Measurements from ENCODE around the gene BTBD2. TPM values are rescaled to one million over a fixed set of nuclear protein-coding genes. Genes with fewer than 3 reads are reported as not detected.

The BTBD2 gene
- total and polyA plus RNA-seq, 10 of the 15 experiments (the other 5 are each of a cell fraction or from before 2014, with no cell fraction given) = 0.13 to 66.2 (median 10.4) TPM

DNA sequence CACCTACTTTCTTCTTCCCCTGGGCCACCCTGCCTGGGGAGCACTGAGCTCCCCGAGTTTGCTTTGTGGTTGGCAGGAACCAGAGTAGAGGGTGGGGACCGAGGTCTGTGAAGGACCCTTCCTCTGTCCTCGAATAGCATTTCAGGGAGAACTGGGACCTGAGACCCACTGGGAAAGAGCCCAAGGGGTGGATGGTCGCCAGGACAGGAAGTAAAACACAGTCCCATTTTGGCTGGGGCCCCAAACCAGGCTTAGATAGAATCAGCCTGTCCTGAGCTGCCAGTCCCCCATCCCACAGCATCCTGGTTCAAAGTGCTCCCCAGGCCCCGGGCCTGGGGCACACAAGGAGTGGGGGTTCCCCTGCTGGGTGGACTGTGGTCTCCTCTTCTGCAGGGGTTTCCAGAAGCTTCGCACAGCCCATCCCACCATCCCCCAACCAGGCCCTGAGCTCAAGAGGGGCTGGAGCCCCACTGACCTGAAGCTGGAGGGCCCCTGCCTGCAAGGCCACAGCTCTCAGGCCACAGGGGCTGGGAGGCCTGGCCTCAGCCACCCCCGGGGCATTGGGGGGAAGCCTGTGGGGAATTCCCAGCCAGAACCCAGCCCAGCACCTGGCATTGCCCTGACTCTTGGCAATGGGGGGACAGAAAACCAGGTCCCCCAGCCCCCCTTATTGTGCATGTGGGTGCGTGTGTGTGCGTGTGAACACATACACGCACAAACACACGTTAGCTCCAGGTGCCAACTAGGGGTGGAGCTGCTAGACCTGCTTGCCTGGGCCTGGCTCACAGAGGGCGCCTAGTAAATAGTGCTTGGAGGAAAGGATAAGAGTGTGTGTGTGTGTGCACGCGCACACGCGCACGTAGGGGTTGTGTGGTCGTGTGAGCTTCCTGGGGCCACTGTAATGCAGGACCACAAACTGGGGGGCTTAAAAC is 36.5 kb upstream of the BTBD2 start:
- SMC1A ChIA-PET (ENCODE audit: uncharacterized antibody, unreplicated experiment) = interaction anchor here (0.9 to 2.5 kb wide), 12 partner anchors 9 to 148 kb away, joined by 3 to 15 read pairs (median 4); no protein-coding TSS in a partner anchor
- intact Hi-C loops (cut with micrococcal nuclease; ENCODE audit: unreplicated experiment) (loop anchor here (2.0 to 5.0 kb wide), 2 partner anchors 39 to 155 kb away; no protein-coding TSS in a partner anchor), in situ Hi-C loops (cut with MboI) (no loop called here)
- RAD21 ChIA-PET (ENCODE audit: unreplicated experiment) = interaction anchor here (0.9 to 2.7 kb wide), 16 partner anchors 8 to 195 kb away, joined by 3 to 17 read pairs (median 4); partner anchors contain the start of gene IZUMO4
- POLR2A ChIA-PET = interaction anchor here (0.5 to 6.0 kb wide), 23 partner anchors 8 to 1936 kb away, joined by 3 to 110 read pairs (median 4); partner anchors contain the start of genes AP3D1 and MOB3A
- Histone ChIP-seq H3K4me3 (peak overlapping the region; percentile 37; the same call in 1 of the 2 replicates), H3K27ac (ENCODE audit: control insufficient read depth, insufficient read depth) (peak overlapping the region; percentile 86), H3K27me3 (replicated peaks in 1 of 2; ENCODE audit: control insufficient read depth in 2 of 2, insufficient read depth in 2 of 2, low read length in 1 of 2) (no peaks in the 10 kb centered on the region), H4K20me1 (ENCODE audit: control insufficient read depth, insufficient read depth) (peaks cover 14% of the 10 kb centered on the region), H2AFZ (ENCODE audit: control insufficient read depth, low read depth, low read length) (peak overlapping the region; percentile 46), H3K4me1 (ENCODE audit: control insufficient read depth, insufficient read depth, low read length) (peaks cover 55% of the 10 kb centered on the region), H3K9ac (ENCODE audit: control insufficient read depth, insufficient read depth, low read length) (peak overlapping the region; percentile 62), H3K36me3 (ENCODE audit: control insufficient read depth in 2 of 2, insufficient read depth in 2 of 2, low read length in 1 of 2) (peaks cover 0 to 2% of the 10 kb centered on the region in 2 experiments; a peak in 2 of 4 replicates), H3K9me3 (replicated peaks; ENCODE audit: control insufficient read depth, insufficient read depth, low read length) (no peaks in the 10 kb centered on the region), H3K4me2 (ENCODE audit: control insufficient read depth, insufficient read depth) (peak overlapping the region; percentile 58), H3K79me2 (ENCODE audit: control insufficient read depth, insufficient read depth, low read length) (peaks cover 50% of the 10 kb centered on the region)
- ATAC-seq = peak; percentile 33
- no TSS peak for BruUV-seq (replicated peaks)
- CTCF ChIA-PET = interaction anchor here (0.9 to 3.0 kb wide), 13 partner anchors 8 to 124 kb away, joined by 3 to 27 read pairs (median 4); no protein-coding TSS in a partner anchor
- peak; percentile 57 for FAIRE-seq
- DNase-seq (ENCODE audit: low read depth, low spot score) = peak; percentile 72
- 8% methylated on average over 18 of the region's 18 CpGs for WGBS (ENCODE audit: insufficient coverage, insufficient replicate concordance, low lambda C conversion rate, missing lambda C conversion rate)
- 0 out of 2 replicates have a peak, but pooled peaks have one; percentile 20 for TF ChIP-seq STAT1 (conservative IDR thresholded peaks at IDR 0.05)
- no peak; the same call in none of the 2 replicates for TF ChIP-seq CHD4 (IDR thresholded peaks at IDR 0.05)
- TF ChIP-seq, protein P1, sequence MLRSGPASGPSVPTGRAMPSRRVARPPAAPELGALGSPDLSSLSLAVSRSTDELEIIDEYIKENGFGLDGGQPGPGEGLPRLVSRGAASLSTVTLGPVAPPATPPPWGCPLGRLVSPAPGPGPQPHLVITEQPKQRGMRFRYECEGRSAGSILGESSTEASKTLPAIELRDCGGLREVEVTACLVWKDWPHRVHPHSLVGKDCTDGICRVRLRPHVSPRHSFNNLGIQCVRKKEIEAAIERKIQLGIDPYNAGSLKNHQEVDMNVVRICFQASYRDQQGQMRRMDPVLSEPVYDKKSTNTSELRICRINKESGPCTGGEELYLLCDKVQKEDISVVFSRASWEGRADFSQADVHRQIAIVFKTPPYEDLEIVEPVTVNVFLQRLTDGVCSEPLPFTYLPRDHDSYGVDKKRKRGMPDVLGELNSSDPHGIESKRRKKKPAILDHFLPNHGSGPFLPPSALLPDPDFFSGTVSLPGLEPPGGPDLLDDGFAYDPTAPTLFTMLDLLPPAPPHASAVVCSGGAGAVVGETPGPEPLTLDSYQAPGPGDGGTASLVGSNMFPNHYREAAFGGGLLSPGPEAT (IDR thresholded peaks at IDR 0.05; ENCODE audit: low read depth) = peak; percentile 84
- peak; percentile 59; the same call in 1 of the 2 replicates for TF ChIP-seq EED (IDR thresholded peaks at IDR 0.05; ENCODE audit: low read depth)
- no peak for TF ChIP-seq RFX5 (IDR thresholded peaks at IDR 0.05; ENCODE audit: low read depth, low read length)
- TF ChIP-seq, protein P2, sequence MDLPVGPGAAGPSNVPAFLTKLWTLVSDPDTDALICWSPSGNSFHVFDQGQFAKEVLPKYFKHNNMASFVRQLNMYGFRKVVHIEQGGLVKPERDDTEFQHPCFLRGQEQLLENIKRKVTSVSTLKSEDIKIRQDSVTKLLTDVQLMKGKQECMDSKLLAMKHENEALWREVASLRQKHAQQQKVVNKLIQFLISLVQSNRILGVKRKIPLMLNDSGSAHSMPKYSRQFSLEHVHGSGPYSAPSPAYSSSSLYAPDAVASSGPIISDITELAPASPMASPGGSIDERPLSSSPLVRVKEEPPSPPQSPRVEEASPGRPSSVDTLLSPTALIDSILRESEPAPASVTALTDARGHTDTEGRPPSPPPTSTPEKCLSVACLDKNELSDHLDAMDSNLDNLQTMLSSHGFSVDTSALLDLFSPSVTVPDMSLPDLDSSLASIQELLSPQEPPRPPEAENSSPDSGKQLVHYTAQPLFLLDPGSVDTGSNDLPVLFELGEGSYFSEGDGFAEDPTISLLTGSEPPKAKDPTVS (IDR thresholded peaks at IDR 0.05; ENCODE audit: low read depth, low read length) = no peak
- TF ChIP-seq HDGF (IDR thresholded peaks at IDR 0.05) = peak; percentile 78
- peak; percentile 88 for TF ChIP-seq NR2F1 (conservative IDR thresholded peaks at IDR 0.05)
- TF ChIP-seq TCF3 (IDR thresholded peaks at IDR 0.05; ENCODE audit: borderline replicate concordance, insufficient read depth, low read depth, low read length) = peak; percentile 76; the same call in 1 of the 2 replicates
- TF ChIP-seq CBX5 (IDR thresholded peaks at IDR 0.05; ENCODE audit: low read depth) = no peak
- TF ChIP-seq, protein P3, sequence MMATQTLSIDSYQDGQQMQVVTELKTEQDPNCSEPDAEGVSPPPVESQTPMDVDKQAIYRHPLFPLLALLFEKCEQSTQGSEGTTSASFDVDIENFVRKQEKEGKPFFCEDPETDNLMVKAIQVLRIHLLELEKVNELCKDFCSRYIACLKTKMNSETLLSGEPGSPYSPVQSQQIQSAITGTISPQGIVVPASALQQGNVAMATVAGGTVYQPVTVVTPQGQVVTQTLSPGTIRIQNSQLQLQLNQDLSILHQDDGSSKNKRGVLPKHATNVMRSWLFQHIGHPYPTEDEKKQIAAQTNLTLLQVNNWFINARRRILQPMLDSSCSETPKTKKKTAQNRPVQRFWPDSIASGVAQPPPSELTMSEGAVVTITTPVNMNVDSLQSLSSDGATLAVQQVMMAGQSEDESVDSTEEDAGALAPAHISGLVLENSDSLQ (IDR thresholded peaks at IDR 0.05) = 0 out of 2 replicates have a peak, but pooled peaks have one; percentile 1
- TF ChIP-seq RUNX3 (IDR thresholded peaks at IDR 0.05; ENCODE audit: low read length) = peak; percentile 59
- TF ChIP-seq POLR2A (IDR thresholded peaks at IDR 0.05; ENCODE audit: low read depth, low read length) = peak; percentile 33; the same call in 1 of the 2 replicates
- TF ChIP-seq ZNF207 (IDR thresholded peaks at IDR 0.05; ENCODE audit: borderline replicate concordance) = 0 out of 2 replicates have a peak, but pooled peaks have one; percentile 57
- TF ChIP-seq JUNB (IDR thresholded peaks at IDR 0.05) = no peak
- TF ChIP-seq RCOR1 (conservative IDR thresholded peaks at IDR 0.05; ENCODE audit: low read depth, low read length) = 0 out of 2 replicates have a peak, but pooled peaks have one; percentile 68
- TF ChIP-seq RELA (IDR thresholded peaks at IDR 0.05; ENCODE audit: borderline replicate concordance, partially characterized antibody) = peak; percentile 93
- peak; percentile 80 to 93; a peak in 3 of 4 replicates for TF ChIP-seq BHLHE40 (IDR thresholded peaks at IDR 0.05; ENCODE audit: borderline replicate concordance in 1 of 2, low read depth in 2 of 2, low read length in 1 of 2)
